Upper lobe of right lung (tissue), 1 donor: Measurements from ENCODE around the gene HSD17B2. TPM values are rescaled to one million over a fixed set of nuclear protein-coding genes. Genes with fewer than 3 reads are reported as not detected.

Experiments used
- ATAC-seq: fragments of 200-7000 bp; cut with Tn5 transposase; one replicate; pipeline ENCODE4 v1.9.1; 2020; ENCODE audit warnings: mild to moderate bottlenecking, moderate library complexity
- DNase-seq: peaks from one replicate; pipeline ENCODE4 v3.0.0-alpha.2; 2020
- H3K27ac ChIP-seq: fragments of 200-600 bp; one replicate; pipeline ENCODE4 v1.8.0; 2022
- H3K27me3 ChIP-seq: fragments of 200-600 bp; one replicate; pipeline ENCODE4 v1.8.0; 2022; ENCODE audit warnings: mild to moderate bottlenecking
- H3K36me3 ChIP-seq: fragments of 200-600 bp; one replicate; pipeline ENCODE4 v1.8.0; 2022
- H3K4me1 ChIP-seq: fragments of 200-600 bp; one replicate; pipeline ENCODE4 v1.8.0; 2022
- H3K4me3 ChIP-seq: fragments of 200-600 bp; one replicate; pipeline ENCODE4 v1.8.0; 2022; ENCODE audit warnings: mild to moderate bottlenecking
- H3K9me3 ChIP-seq: fragments of 200-600 bp; one replicate; pipeline ENCODE4 v1.8.0; 2022
- CTCF ChIP-seq: fragments of 200-600 bp; IDR thresholded peaks from one replicate; pipeline ENCODE4 v1.8.0; 2022; ENCODE audit warnings: antibody characterized with exemption
- intact Hi-C: fragments of 100-400 bp; cut with DNase I; formaldehyde crosslinking; loops from one replicate; pipeline ENCODE4 v1.11.0; 2022
- total RNA-seq: library from RNA; stranded (reverse); fragmentation: NEBNext Ultra II Directional; extraction: Animal tissue kit (Norgen Biotek cat#: 25700); gene quantifications from one replicate; pipeline ENCODE4 v1.2.1, GENCODE V29; 2021
- donor health status: DM: no; HTN: yes; CAD: no; lungs with severe emphysema.

HSD17B2 gene
- total RNA-seq, 1 donor from 2014 or later = 3.1 TPM

GRCh38 chr16:82040296-82040695, 5.2 kb downstream of the HSD17B2 start:
- no peaks in the 10 kb centered on the region for H3K36me3 ChIP-seq
- ATAC-seq = no peak
- H3K4me1 ChIP-seq = peaks cover 2% of the 10 kb centered on the region
- no peak overlapping the region for H3K4me3 ChIP-seq
- no peak overlapping the region for H3K27ac ChIP-seq
- intact Hi-C loops = no loop called here
- H3K27me3 ChIP-seq = no peaks in the 10 kb centered on the region
- TF ChIP-seq CTCF = no peak
- H3K9me3 ChIP-seq = no peaks in the 10 kb centered on the region
- DNase-seq = no peak

DNA sequence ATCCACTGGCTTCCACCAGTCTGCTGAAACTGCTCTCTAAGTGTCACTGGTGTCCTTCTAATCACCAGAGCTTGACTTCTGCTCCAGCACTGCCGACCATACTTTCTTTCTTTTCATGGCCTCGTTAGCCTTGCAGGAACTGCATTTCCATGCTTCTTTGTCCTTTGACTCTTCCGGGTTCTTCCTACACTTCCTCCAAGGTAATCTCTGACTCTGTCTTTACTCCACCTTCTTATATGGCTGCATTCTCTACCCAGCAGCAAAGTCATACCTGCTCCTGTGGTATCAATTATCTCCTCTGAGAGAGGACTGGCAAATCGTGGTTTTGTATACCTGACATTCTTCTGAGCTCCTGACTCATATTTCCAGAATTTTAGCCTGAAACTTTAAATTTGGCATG, 6.5 kb downstream of the HSD17B2 start:
- Histone ChIP-seq H3K27me3 (no peaks in the 10 kb centered on the region), H3K9me3 (no peaks in the 10 kb centered on the region), H3K4me3 (no peak overlapping the region), H3K36me3 (no peaks in the 10 kb centered on the region), H3K27ac (no peak overlapping the region), H3K4me1 (no peaks in the 10 kb centered on the region)
- DNase-seq (no peak), ATAC-seq (no peak)
- intact Hi-C loops = no loop called here
- TF ChIP-seq CTCF = no peak

DNA sequence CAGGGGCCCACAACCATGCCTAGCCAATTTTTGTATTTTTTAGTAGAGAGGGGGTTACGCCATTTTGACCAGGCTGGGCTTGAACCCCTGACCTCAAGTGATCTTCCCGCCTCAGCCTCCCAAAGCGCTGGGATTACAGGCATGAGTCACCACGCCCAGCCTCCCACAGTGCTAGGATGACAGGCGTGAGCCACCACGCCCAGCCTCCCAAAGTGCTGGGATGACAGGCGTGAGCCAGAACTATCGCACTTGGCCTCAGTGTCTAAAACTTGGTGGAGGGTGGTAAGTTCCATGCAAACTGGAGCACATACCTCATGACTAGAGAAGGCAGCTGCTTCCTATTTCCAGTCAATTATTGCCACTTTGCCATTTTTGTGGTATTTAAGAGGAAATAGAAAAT, 7.1 kb downstream of the HSD17B2 start:
- no peak overlapping the region for H3K27ac ChIP-seq
- no peaks in the 10 kb centered on the region for H3K36me3 ChIP-seq
- H3K4me3 ChIP-seq = no peak overlapping the region
- ATAC-seq (no peak), DNase-seq (no peak)
- H3K27me3 ChIP-seq = no peaks in the 10 kb centered on the region
- no peaks in the 10 kb centered on the region for H3K4me1 ChIP-seq
- H3K9me3 ChIP-seq = no peaks in the 10 kb centered on the region
- intact Hi-C loops = no loop called here
- TF ChIP-seq CTCF = no peak

GRCh38 chr16:82042846-82043245, 7.8 kb downstream of the HSD17B2 start:
- Histone ChIP-seq H3K4me1 (no peaks in the 10 kb centered on the region), H3K4me3 (no peak overlapping the region), H3K27me3 (no peaks in the 10 kb centered on the region), H3K27ac (no peak overlapping the region), H3K9me3 (no peaks in the 10 kb centered on the region), H3K36me3 (no peaks in the 10 kb centered on the region)
- TF ChIP-seq CTCF = no peak
- ATAC-seq (no peak), DNase-seq (no peak)
- intact Hi-C loops = no loop called here

DNA sequence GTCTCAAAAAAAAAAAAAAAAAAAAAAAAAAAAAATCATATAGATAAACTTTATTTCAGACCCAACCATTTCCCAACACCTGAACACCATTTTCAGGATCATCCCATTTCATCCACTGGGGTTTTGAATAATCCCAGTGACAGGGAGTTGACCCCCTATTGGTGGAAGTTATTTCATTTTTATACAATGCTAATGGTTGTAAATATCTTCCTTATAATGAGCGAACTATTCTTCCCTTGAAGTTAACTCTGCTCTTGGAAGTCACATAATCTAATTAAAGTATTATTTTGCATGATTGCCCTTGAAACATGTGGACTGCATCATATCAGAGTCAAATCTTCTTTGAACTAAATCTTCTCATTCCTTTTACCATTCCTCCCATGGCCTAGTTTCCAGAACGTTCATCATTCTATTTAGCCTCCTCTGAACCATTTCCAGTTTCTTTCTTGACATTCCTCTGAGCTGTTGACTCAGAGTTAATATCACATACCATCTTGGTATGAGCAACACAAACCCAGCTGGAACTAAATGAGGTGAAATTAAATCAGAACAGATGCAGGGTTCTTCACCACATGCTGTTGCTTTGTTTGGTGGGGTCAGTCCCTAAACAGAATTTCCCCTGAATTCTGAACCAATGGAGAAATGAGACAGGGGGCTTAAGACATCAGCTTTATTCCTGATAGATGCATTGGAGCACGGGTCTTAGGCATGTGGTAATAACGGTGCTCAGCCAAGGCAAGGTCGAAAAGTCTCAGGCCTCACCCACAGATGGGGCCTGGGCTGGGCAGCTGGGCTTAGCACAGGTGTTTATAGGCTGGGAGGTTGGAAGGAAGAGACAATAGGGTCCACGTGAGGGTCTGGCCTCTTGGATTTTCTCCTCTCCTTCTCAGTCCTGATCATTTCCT, 8.9 kb downstream of the HSD17B2 start:
- peak overlapping the region; percentile 47 for H3K27ac ChIP-seq
- intact Hi-C loops = no loop called here

More for the DNA sequence above, 8.9 kb downstream of the HSD17B2 start:
- H3K9me3 ChIP-seq = no peaks in the 10 kb centered on the region
- no peak for TF ChIP-seq CTCF
- H3K36me3 ChIP-seq = no peaks in the 10 kb centered on the region
- no peaks in the 10 kb centered on the region for H3K27me3 ChIP-seq
- no peak for DNase-seq
- H3K4me3 ChIP-seq = no peak overlapping the region
- ATAC-seq = peak; percentile 15
- peaks cover 5% of the 10 kb centered on the region for H3K4me1 ChIP-seq
